GM18526 (cell line): ENCODE results near the gene SYCE1.

ENCODE experiments used
- POLR2A ChIP-seq: IDR thresholded peaks from 3 replicates; pipeline ENCODE4 v1.6.1; 2011; ENCODE audit not compliant: insufficient read length; ENCODE audit errors: extremely low read depth

Gene SYCE1

DNA sequence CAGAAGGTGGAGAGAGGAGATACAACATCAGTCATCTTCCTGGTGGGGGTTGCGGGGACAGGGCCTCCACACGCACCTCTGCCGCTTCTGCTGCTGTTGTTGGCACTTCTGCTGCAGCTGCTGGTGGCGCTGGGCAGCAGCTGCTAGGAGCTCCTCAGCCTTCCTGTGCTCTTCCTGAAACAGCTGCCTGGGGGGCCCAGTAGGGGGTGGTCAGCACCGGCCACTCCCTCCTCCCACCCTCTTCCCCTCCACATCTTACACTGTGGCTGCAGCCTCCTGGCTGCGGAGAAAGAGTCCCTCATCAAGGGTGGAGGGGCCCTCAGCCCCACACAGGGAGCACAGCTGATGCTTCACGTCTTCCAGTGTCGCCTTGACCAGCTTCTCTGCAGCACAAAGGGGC lies 9.9 kb downstream of the SYCE1 start:
- TF ChIP-seq POLR2A: no peak

DNA sequence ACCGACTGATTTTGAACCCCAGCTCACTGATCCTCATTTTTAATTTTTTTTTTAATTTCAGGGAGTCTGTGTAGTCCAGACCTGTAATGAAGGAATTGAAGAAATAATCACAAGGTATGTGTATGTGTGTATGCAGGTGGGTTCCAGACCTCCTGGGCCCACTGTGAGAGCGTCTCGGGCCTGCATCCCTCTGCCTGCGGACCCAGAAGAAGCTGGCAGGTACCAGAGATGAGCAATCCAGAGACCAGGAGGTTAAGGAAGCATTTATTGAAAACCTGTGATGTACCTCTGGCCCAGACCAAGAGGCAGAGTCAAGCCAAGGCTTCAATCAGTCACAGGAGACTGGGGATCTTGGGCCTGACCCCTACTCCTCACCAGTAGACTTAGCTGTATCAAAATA lies 10.8 kb downstream of the SYCE1 start:
- no peak for TF ChIP-seq POLR2A

DNA sequence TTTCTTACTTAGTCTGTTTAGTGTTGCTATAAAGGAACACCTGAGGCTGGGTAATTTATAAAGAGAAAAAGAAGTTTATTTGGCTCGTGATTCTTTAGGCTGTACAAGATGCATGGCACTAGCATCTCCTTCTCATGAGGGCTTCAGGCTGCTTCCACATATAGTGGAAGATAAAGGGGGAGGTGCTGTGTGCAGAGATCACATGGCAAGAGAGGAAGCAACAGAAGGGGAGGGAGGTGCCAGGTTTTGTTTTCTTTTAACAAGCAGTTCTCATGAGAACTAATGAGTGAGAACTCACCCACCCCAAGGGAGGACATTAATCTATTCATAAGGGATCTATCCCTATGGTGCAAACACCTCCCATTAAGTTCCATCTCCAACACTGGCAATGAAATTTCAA lies 20.9 kb downstream of the SYCE1 start:
- no peak for TF ChIP-seq POLR2A

DNA sequence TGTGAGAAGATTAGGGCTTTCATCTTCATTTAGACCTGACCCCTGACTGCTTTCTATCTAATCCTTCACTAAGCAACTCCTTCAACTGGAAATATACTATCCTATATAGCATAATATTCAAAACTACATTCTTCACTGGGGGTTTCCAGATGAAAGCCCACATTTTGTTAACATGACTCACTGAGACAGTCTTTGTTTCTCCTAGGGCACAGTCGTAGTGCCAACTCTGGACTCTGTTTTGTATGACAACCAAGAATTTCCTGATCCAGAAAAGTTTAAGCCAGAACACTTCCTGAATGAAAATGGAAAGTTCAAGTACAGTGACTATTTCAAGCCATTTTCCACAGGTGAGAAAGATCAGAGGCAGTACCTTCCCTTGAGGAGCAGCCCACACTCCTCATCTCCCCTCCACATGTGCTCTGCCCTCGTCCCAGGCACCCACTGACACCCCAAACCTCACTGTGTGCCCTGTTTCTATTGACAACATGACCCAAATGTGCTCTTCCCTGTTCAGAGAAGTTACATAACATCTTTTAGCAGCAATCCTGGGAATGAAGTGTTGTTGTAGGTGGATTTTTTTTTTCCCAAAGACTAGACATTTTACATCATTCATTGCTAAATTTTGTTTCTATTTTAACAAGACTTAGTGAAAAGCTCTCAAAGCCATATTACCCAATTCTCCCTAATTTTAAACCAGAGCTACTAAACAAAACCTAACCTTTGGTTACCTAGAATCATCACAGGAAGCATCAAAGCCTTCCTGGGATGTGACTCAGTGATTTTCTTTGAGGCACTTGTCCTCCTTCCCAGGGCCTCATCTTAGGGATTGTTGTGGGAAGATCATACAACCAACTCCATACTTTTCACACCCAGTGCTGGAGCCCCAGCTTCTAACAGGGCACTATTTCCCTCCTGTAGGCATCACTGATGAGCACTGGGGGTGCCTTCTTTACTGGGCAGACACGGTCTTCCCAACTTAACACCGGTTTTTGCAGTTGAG lies 27.5 kb downstream of the SYCE1 start:
- TF ChIP-seq POLR2A: no peak

DNA sequence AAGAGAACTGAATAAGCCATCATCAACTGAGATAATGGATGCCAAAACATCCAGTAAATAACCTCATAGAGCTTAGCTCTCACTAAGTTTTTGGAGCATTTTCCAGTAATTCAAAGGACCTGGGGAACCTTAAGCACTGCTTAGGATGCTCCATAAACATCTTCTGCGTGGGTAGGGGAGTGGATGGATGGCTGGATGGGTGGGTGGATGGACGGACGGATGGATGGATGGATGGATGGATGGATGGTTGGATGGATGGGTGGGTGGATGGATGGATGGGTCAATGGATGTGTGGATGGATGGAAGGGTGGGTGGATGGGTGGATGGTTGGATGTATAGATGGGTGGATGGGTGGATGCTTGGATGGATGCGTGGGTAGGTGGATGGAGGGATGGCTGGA lies 29.2 kb downstream of the SYCE1 start:
- no peak for TF ChIP-seq POLR2A

DNA sequence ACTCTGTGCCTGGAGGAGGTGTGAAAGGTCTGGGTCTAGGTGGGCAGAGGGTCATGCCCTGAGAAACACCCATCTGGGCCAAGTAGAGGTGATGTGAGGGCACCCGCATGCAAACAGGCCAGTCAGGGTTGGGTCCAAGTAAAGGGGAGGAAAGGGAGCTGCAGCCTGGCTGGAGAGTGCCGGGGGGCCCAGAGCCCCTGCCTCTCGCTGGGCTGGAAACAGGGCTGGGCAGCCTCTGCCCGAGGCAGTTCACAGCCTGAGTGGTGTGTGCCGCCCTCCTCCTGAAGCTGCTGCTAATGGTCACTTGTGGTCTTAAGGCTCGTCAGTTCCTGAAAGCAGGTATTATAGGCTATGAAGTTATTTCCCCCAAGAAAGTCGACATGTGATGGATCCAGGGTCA lies 31.0 kb downstream of the SYCE1 start:
- no peak for TF ChIP-seq POLR2A

DNA sequence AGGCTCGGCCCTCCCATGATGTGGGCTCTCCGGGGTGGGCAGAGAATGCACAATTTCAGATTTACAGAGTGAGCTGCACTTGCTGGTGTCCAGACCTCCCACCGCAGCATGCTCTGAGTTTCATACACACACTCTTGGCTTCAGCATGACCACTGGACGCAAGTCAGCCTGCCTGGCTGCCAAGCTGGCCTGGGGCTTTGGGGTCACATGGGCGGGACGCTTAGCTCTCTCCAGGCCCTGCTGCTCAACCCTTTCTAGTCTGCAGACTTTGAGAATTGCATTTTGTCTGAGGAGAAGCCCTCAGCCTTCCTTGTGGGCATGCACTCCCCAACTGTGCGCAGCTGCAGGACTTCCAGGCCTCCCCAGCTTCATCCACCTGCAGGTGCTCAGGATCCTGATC lies 32.5 kb downstream of the SYCE1 start:
- TF ChIP-seq POLR2A: no peak

DNA sequence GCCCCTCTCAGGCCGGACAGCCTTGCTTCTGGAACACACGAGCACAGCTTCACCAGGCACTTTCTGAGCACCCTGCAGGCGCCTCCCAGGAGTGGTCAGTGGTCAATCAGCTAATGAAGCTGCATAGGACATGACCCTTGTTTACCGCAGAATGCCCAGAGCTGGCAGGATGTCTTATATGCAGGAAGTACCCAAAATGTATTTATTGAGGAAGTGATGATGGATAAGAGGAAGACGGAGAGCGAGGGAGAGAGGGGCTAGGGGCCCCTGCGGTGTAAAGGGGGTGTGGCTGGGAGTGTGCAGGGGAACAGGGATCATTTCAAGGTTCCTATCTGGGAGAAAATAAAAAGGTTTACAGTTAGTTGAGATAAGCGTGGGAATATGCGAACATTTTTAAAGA lies 34.9 kb downstream of the SYCE1 start:
- no peak for TF ChIP-seq POLR2A

DNA sequence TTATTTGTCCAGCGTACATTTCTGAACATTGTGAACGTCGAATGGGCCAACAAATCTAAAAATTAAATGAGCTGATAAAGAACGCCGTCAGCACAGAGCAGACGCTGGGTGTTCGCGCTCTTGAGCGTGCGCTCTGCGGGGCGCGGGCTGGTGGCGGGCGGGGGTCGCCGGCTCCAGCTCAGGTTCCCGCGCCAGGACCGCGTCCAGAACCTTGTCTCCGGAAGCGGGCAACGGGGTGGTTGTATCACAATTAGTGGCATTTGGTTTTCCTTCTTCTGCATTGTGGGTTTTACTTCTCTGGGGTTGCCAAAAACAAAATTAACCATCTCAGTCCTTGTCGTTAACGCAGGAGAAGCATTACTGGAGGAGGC lies 35.8 kb downstream of the SYCE1 start:
- TF ChIP-seq POLR2A: no peak

DNA sequence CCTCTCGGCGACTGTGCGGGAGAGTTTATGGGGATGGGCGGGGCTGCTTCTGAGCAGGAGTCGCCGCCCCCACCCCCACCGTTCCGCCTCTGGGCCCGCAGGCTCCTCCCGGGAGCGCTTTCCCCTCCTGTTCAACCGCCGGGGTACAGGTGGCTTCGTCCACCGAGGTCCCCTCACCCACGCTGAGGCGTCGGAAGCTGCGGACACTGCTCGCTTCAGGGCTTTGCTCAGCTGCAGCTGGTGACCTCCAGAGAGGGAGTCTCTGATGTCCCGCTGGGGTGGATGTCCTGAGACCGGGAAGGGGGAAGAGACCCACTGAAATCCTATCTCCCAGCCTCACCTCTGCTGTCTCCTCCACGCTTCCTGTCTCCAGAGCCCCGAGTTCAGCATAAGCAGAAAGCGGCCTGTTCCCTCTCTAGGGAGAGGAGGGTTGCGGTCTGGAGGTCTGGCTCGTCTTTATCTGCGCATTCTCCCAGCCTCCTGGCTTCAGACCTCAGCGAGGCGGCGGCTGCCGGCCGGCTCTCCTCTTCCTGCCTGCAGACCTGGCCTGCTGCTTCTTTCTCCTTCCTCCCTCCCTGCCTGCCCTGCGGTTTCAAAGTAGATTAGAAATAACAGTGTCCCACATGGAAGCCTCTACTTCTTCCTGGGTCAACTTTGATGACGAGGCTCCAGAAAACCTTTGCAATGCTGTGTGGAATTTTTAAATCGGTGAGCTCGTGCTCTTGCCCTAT lies 36.4 kb downstream of the SYCE1 start:
- TF ChIP-seq POLR2A: no peak

DNA sequence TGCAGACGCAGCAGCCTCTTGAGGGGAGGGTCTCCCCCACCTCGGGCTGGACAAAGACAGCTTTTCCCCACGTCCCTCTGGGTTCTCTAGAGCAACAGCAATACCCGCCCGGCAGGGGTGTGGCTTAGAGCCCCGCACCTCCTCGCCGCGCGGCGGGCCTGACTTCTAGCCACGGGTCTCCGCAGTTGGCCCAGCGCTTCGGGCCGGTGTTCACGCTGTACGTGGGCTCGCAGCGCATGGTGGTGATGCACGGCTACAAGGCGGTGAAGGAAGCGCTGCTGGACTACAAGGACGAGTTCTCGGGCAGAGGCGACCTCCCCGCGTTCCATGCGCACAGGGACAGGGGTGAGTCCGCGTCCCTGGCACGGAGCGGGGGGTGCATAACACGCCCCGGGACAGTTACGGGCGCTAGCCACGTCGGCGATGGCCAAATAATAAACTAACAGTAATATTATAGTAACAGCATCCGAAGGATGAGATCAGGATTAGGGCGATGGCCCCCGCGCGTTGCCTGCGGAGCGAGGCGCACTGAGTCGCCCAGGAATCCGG lies 37.0 kb downstream of the SYCE1 start:
- TF ChIP-seq POLR2A: no peak

DNA sequence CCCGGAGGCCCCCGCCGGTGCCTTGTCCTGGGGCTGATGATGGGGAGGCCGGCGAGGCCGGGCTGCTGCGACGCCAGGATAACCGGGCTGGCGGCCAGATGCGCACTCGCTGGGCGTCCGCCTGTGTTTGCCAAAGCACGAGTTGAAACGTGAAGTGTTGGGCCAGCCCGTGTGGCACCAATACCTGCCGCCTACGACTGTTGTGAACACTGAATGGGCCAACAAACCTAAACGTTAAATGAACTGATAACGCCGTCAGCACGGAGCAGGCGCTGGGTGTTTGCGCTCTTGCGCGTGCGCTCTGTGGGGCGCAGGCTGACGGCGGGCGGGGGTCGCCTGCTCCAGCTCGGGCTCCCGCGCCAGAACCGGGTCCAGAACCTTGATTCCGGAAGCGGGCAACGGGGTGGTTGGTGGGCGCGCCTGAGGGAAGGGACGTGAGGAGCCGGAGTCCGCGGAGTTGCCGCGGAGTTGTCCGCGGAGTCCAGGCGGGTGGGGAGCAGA lies 37.6 kb downstream of the SYCE1 start:
- TF ChIP-seq POLR2A: no peak

DNA sequence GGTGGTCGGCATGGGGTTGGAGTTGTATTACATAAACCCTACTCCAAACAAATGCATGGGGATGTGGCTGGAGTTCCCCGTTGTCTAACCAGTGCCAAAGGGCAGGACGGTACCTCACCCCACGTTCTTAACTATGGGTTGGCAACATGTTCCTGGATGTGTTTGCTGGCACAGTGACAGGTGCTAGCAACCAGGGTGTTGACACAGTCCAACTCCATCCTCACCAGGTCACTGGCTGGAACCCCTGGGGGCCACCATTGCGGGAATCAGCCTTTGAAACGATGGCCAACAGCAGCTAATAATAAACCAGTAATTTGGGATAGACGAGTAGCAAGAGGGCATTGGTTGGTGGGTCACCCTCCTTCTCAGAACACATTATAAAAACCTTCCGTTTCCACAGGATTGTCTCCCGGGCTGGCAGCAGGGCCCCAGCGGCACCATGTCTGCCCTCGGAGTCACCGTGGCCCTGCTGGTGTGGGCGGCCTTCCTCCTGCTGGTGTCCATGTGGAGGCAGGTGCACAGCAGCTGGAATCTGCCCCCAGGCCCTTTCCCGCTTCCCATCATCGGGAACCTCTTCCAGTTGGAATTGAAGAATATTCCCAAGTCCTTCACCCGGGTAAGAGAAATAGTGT lies 38.3 kb downstream of the SYCE1 start, which contains the start of gene CYP2E1:
TSS of gene CYP2E1 (plus strand) at position 407 of the 632 bp plus-strand sequence. CDS start at position 440, 33 bp downstream.
- no peak for TF ChIP-seq POLR2A

DNA sequence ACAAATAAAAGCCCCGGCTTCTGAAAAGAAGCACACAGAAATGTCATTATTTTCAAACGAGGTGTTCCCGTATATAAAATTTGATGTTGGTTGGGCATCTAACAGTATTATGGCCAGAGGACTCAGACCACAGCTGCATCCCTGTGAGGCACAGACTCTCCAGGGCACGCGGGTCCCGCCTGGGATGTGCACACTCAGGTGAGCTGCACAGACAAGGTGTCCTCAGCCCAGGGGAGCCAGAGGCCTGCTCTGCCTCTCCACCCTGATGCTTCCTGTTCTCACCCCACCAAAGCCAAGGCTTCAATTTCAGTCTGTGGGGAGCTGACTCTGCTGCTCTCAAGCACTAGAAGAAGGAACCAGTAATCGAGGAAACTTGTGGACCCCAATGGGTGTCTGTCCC lies 39.9 kb downstream of the SYCE1 start:
- no peak for TF ChIP-seq POLR2A

DNA sequence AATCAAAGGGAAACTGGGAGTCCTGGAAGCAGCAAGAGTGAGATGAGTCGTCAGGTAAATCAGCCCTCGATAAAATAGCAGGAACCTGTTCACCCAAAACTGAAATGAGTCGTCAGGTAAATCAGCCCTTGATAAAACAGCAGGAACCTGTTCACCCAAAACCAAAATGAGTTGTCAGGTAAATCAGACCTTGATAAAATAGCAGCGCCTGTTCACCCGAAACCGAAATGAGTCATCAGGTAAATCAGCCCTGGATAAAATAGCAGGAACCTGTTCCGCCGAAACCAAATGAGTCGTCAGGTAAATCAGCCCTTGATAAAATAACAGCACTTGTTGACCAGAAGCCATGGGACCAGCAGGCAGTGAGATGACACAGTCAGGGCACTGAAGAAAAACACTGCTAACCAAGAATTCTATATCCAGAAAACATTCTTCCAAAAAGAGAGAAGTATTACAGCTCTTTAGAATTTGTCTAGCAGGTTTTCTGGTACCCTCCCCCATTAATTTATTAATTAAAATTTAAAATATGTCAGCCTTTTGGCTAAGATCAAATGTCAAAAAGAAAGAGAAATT lies 41.7 kb downstream of the SYCE1 start:
- no peak for TF ChIP-seq POLR2A

DNA sequence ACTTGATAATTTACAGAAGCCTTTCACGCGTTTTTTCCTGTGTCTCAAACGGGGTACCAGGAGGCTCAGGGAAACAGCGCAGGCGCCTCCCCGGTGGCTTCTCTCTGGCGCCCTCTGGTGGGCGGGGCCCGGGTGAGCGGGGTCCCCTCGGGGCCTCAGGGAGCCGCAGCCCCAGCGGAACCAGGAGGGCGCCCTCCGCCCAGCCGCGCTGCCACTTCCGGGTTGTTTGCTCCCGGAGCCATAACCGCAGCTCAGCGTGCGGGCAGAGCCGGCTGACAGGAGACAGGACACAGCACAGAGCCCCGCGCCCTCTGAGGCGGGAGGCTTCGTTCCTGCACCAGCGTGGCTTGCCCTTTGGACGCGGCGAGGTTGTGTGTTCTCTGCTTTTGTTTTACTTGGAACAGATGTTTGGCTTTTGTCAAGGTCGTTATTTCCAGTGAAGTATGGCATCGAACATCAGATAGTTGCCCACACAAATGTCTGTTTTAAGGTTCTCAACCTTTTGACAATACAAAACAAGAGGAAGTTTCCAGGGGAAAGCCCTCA lies 45.1 kb downstream of the SYCE1 start:
- TF ChIP-seq POLR2A: peak; percentile 55
